ENCODE measurements around the gene IL9. TPM values are rescaled to one million over a fixed set of nuclear protein-coding genes. Genes with fewer than 3 reads are reported as not detected.

The IL9 gene
- total RNA-seq, 1 donor from 2014 or later, result not detected

DNA sequence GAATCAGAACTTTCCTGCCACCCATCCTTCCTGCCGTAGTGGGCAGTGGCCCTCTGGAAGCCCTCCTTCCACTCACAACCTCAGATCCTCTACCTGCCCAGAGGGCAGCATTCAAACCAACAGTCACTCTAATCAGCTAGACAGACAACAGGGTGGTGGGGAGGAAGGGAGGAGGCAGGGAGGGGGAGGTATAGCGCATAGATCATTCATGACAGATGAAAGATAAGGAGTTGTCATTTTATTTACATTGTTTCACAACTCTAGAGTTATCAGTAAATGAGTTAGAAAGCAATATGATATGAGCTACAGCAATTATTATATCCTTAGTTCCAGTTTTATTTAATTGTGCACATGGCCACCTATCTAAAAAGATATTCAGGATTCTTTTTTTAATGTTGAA is 852 bp downstream of the IL9 start:
- DNase-seq (ENCODE audit: missing footprints) (no peak), ATAC-seq (no peak)
- intact Hi-C loops (cut with DNase I), result no loop called here

DNA sequence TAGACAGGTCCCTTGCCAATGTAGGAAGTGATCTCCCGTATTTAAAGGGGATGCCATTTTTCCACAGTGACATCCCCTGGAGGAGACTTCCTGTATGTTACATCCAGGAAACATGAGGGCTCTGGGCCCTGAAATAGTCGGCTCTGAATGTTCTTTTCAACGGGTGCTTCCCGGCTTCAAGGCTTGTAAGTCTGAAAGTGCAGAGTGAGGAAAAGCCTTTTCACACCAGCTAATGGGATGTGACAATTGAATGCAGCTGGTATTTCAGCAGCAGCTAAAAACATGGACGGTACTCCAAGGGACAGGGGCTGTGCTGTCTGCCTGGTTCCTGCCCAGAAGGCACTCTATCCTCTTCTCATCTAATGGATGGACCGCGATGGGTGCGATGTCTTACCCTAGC is 1.4 kb downstream of the IL9 start:
- intact Hi-C loops (cut with DNase I), result no loop called here
- ATAC-seq, result no peak
- no peak for DNase-seq (ENCODE audit: missing footprints)

DNA sequence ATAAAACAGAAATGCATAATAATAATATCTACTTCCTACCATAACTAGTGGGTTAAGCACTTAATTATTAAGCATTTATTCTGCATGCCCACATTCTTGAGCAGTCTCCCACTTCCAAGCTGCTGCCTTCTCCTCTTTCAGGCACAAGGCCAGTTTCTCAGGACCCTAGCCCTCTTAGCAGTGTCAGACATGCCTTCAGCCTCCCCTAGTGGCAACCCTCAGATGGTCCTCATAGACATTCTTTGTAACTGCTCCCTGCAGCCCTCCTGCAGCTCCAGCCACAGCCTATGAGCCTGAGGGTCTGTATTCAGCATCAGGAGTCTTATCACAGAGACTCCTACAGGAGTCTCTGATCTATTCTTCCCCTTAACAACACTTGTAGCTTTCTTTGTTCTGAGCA is 3.9 kb downstream of the IL9 start:
- DNase-seq (ENCODE audit: missing footprints) (no peak), ATAC-seq (no peak)
- intact Hi-C loops (cut with DNase I), result no loop called here

DNA sequence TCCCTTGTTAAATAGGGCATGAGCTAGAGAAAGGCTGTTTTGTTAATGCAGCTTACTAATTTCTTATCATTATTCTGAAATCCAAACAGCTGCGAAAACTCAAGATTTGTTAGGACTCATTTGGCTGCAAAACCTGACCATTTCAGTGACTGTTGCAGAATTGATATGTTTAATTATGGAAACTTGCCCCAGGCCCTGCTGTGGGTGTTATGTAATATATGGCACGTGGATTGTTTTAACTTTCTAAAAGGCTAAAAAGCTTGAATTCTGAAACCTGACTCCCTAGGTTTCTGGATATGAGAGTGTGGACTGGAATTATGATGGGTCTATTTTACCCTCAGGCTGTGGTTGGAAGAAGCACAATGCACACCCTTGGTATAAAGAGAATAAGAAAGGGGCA is 4.4 kb downstream of the IL9 start:
- ATAC-seq (peak; percentile 26), DNase-seq (ENCODE audit: missing footprints) (no peak)
- intact Hi-C loops (cut with DNase I), result no loop called here

DNA sequence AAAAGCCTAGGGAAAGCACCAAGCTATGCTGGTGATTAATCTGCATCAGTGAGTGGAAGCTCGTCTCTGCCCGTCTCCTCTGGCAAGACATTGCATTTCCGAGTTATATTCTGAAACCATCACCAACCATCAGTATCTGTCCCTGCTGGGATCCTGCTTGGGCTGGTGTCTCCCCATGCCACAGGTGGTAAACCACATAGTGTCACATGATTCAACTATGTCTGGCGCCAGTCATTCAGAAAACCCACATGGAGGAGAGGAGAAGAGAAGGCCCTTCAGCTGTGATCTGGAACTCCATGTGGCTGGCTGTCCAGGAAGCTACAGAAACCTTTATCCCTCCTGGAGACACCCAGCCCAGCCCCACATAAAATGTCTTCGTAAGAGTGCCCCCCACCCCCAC is 4.8 kb downstream of the IL9 start:
- ATAC-seq (peak; percentile 3), DNase-seq (ENCODE audit: missing footprints) (no peak)
- intact Hi-C loops (cut with DNase I), result no loop called here

DNA sequence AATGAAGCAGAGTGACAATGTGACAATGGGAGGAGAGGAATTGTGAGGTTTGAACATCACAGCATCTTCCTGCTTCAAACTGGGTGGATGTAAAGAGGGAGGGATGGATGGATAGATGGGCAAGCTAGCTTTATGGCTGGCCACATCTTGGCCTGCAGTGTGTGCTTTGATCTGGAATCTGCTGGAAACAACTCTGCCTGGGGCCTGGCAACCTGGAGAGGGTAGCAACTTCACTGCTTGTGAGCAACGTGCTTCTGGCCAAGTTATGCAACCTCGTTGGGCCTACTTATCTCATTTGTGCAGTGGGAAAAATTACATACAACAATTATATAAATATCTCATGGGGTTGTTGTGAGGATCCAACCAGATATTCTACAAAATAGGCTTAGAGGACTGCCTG is 5.3 kb downstream of the IL9 start:
- intact Hi-C loops (cut with DNase I), result no loop called here
- DNase-seq (ENCODE audit: missing footprints), result no peak
- peak; percentile 72 for ATAC-seq

DNA sequence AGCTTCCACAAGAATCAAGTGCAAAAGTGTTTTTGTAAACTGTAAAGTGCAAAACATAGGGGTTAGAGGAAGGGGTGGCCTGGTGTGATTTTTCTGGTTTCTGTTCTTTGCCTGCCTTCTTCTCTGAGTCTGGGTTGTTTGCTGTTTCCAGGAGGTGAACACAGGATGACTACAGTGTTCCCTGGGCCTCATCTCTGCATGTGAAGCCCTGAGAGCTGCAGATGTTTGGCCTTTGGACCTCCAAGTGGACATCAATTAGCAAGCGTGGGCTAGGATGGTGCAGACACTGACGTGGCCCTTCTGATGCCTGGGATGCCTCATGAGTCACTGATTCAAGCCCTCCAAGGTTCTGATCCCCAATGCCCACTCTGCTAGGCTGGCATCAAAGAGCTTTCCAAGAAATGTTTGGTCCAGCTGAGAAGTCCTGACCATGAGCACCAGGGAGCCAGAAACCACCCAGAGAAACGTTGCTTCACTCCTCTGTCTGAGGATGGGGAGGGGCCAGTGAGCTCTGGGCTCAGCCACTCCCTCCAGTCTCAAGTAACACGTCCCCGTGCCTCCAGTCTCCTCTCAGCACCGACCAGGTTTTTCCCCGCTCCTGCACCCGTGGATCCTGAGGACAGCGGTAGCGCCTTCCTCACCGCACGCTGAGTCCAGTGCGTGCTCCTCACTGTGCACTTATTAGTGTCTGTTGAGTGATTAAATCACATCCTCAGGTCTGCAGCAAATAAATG is 7.6 kb downstream of the IL9 start:
- intact Hi-C loops (cut with DNase I), result loop anchor here (1.0 to 5.0 kb wide), 4 partner anchors 174 to 884 kb away; no protein-coding TSS in a partner anchor
- ATAC-seq, result peak; percentile 42
- DNase-seq (ENCODE audit: missing footprints), result no peak

DNA sequence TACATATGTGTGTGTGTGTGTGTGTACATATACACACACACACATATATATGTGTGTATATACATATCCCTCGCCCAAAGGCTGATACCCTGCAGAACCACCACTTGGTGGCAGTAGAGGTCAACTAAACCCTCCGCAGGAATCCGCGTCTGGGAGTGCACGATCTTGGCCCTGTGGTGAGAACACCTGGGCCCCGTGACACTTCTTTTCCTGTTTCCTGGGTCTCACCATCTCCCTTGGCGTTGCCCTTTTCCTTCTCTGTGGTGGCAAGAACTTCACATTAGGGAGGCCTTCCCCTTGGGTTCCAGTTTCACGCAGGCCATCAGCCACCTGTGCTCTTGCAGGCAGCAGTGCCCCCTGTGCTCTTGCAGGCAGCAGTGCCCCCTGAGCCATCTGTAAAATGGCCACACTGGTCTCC is 8.2 kb downstream of the IL9 start:
- DNase-seq (ENCODE audit: missing footprints), result no peak
- intact Hi-C loops (cut with DNase I), result loop anchor here (1.0 to 5.0 kb wide), 4 partner anchors 175 to 885 kb away; no protein-coding TSS in a partner anchor
- peak; percentile 73 for ATAC-seq

DNA sequence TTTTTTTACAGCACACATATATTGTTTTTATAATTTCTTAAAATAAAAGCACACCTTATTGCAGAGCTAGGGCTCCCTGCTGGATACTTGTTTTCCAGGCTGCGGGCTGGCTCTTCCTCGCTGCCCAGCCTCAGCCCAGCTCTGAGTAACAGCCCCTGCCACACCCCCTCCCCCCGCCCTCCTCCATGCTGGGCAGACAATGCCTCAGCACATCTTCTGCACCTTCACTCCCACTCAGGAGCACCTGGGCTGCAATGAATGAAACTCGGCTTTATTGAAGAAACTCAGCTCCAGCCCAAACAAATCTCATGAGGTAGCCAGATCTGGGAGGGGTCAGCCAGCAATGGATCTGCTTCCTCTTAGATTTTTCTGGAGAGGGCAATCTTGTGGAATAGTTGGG is 9.5 kb downstream of the IL9 start:
- intact Hi-C loops (cut with DNase I), result loop anchor here (5.0 kb wide), 2 partner anchors 196 to 886 kb away; no protein-coding TSS in a partner anchor
- no peak for ATAC-seq
- no peak for DNase-seq (ENCODE audit: missing footprints)

DNA sequence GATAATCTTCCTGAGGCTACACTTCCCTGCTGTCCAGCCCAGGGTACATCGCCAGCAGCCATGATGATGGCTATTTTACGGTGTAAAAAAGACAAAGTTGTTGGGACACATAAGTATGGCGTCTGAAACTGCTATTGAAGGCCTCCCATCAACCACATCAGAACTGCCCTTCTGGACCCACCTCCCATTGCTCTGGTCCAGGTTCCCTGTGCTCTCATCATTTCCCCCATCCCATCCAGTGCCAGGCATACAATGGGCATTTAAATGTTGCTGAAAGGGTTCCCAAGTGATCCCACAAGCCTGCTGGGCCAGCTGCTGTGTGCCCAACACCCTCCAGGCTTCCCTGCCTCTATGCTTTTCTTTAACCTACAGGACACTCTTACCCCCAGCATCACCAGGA is 10.6 kb downstream of the IL9 start:
- no peak for ATAC-seq
- no peak for DNase-seq (ENCODE audit: missing footprints)
- intact Hi-C loops (cut with DNase I), result loop anchor here (5.0 kb wide), 2 partner anchors 197 to 887 kb away; no protein-coding TSS in a partner anchor

DNA sequence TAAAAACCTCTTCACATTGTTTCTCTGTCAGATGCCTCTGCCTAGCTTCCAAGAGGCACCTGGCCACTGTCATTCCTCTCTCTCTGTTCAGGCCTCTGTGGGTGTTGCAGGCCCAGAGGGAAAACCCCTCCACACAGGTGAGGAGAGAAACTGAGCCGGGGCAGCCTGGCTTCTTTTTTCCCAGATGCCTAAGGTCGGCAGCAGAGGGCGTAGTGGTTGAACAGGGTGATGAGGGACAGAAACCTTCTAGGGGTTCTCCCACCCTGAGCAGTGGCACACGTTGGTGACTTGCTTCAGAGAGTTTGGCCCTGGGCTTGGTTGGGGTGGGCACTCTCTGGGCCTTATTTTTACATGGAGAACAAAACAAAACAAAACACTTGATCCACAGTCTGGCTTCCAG is 12.2 kb downstream of the IL9 start:
- ATAC-seq, result no peak
- DNase-seq (ENCODE audit: missing footprints), result no peak

DNA sequence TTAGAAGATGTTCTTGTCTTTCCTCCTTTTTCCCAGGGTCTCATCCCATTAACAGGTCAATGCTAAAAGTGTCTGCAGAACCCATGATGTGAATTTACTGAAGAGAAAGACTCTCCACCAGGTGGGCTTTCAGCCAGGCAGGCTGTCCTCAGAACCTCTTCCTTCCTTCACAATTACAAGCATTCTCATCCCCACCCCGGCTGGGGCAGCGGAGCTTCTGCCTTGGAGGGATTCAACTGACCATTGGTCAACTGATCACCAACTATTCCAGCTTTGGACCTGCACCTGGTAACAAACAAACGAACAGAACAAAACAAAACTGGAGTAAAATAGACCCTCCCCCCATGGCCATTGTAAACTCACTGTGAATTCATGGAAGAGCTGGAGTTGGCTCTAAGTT is 12.6 kb downstream of the IL9 start:
- ATAC-seq (no peak), DNase-seq (ENCODE audit: missing footprints) (no peak)
- intact Hi-C loops (cut with DNase I), result no loop called here

More for the DNA sequence above, 12.2 kb downstream of the IL9 start:
- intact Hi-C loops (cut with DNase I), result no loop called here

DNA sequence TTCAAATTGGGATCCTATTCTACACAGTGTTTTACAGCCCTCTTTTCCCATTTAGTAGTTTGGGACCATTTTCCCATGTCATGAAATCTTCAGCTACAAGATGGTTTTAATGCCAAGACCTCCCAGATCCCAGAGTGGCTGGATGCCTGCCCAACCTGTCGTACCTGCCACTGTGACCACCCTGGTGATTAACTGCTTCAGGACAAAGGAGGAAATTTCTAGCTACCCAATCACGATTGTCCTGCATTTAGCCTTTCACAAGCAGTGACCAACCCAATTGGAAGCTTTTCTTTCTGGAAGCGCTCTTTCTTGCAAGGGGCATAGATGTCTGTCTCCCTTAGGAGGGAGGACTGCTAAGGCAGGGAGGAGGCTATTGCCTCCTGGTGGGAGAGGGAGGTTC is 13.8 kb downstream of the IL9 start:
- DNase-seq (ENCODE audit: missing footprints), result no peak
- no peak for ATAC-seq
- intact Hi-C loops (cut with DNase I), result no loop called here

DNA sequence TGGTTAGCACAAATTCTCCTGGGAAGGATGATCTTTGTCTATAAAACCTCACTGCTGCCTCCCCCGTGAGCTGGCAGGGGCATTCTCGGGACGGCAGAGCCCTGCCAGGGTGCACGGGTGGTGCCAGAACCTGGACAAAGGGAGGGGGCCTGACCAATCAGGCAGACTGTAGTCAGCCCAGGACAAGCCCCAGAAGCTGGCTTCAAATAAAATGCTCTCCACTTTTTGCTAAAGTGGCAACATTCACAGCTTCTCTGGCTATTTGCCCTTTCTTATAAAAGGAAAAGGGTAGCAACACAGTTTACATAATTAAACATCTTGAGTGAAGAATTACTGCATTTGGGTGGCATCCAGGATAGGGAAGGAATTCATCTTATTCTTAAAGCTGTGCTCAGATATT is 14.4 kb downstream of the IL9 start:
- DNase-seq (ENCODE audit: missing footprints) (no peak), ATAC-seq (no peak)
- intact Hi-C loops (cut with DNase I), result no loop called here

DNA sequence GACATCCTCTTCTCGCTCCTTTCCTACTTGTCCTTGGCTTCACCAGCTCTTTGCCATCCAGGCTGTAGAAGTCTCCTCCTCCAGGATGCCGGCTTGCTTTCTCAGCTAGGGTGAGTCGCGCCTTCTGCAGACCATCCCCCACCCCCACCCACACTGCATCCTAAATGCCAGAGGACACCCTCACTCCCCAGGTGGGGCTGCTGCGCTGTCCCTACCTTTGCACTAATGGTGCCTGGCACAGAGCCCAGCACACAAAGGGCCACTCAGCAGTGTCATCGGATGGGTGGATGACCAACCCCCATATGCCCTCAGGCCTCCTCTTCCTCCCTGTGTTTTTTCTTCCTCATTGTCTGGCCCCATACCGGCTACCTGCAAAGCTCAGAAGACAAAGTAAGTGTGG is 14.8 kb downstream of the IL9 start:
- ATAC-seq, result no peak
- intact Hi-C loops (cut with DNase I), result no loop called here
- no peak for DNase-seq (ENCODE audit: missing footprints)

DNA sequence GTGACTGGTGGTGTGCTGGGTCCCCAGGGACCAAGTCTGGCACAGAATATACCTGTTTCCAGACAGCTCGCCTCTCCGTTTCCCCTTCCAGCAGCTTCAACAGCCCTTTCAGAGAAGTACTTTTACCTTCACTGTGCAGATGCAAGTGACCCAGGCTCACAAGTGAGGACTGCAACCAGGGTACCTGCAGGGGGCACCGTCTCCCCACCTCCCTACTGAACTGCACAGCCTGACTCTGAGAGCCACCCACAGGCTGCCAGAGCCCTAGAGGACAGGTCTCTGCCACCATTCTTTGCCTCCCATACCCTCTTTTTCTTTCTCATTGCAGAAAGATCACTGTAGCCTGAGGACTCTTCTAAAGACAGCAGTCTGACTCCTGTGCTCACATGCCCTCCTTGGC is 15.4 kb downstream of the IL9 start:
- DNase-seq (ENCODE audit: missing footprints) (no peak), ATAC-seq (no peak)
- intact Hi-C loops (cut with DNase I), result no loop called here

DNA sequence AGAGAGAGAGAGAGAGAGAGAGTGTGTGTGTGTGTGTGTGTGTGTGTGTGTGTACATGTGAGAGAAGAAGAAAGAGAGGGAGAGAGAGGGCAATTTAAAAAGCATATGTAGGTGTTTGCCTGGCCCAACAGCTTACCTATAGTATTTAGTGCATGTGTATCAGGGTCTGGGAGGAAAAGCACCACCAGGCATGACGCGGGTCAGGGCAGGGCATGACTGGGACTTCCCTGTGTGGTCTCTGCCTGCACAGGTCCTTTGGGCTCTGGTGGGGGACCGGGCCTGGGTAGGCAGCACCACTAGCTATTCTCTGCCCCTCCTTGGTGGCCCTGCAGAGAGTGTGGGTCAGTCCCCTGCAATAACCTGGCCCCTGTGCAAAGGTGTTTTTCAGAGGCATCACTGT is 16.1 kb downstream of the IL9 start:
- no peak for ATAC-seq
- DNase-seq (ENCODE audit: missing footprints), result no peak

DNA sequence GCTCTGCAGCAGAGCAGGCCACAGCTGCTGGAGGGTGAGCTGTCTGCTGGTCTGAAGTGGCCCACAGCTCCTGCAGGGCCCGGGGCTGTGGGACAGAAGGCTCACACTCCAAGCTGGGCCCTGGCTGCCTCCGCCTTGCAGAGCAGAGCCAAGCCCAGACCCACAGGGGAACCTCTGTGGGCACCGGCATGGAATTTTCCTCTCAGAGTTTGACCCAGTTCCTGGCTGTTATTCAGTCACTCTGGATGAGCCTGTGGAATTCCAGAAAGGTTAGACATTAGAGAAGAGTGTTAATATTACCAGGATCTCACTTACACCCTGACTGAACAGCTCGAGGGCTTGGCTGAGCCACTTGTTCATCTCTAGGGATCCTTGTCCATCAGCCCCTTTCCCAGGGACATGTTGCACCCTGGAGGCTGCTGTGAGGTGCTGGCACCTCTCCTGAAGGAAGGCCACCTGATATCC is 17.5 kb downstream of the IL9 start:
- ATAC-seq (peak; percentile 33), DNase-seq (ENCODE audit: missing footprints) (no peak)
- intact Hi-C loops (cut with DNase I), result no loop called here

More for the DNA sequence above, 16.1 kb downstream of the IL9 start:
- intact Hi-C loops (cut with DNase I), result no loop called here

DNA sequence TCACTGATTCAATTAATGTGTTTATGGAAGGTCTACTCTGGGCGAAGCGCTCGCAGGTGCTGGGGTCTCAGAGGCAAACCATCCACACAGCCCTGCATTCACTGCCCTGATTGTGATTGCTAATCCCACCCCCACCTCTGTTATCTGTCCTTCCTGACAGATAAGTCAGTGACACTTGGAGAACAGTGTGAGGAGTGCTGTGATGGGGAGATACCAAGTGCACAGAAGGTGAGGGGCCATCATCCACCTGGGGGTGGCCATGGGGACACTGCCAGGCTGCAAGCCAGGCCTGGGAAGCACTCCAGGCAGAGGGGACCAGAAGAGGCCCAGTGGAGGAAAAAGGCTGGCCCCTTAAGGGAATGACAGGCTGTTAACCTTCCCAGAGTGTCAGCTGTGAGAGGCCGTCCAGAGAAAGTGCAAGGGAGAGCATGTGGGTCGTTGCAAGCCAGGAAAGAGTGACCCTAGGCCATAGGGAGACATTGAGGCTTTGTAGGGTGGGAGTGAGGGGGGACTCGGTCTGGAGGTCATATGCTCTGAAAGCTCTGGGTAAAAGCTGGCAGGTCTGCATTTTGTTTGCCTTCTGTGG is 18.0 kb downstream of the IL9 start:
- ATAC-seq (peak; percentile 16), DNase-seq (ENCODE audit: missing footprints) (no peak)
- intact Hi-C loops (cut with DNase I), result no loop called here

DNA sequence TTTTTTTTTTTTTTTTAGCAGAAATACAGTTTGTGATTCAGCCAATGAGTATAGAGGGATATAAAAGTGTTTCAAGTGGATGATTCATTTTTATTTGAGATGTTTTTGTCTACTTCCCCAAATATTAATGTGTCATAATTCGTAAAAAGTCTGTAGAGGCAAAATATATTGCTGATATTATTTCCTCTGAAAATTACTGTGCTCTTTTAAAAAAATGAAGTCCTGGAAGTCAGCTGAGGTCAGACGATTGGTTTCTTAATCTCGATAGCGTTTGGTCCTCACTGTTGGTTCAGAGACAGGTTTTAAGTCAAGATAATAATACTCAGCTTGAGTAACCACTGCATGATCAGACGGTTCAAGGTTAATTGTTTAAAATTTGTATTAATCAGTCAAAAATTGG is 19.5 kb downstream of the IL9 start:
- DNase-seq (ENCODE audit: missing footprints) (no peak), ATAC-seq (no peak)
- intact Hi-C loops (cut with DNase I), result no loop called here
